Activated CD4-positive, alpha-beta T cell treated with anti-CD3 and anti-CD28 coated beads, Interleukin-10, Interleukin-2, amounts not matched to agents 100 ng/mL and 50 ng/mL, durations not matched to agents 16 hours and 8 hours (primary cell): ENCODE measurements around the gene HOXD8.

Experiments
- DNase-seq: peaks from one replicate; pipeline ENCODE4 v3.0.0-alpha.2; 2020

Gene HOXD8

GRCh38 chr2:176117162-176117822 is 12.2 kb upstream of the HOXD8 start:
- no peak for DNase-seq

GRCh38 chr2:176117823-176118371 is 11.6 kb upstream of the HOXD8 start:
- no peak for DNase-seq

- peak; percentile 37 for DNase-seq
Measured at GRCh38 chr2:176118601-176119339, 10.7 kb upstream of the HOXD8 start.

GRCh38 chr2:176120364-176121189 is 8.9 kb upstream of the HOXD8 start:
- no peak for DNase-seq

- no peak for DNase-seq
Measured at GRCh38 chr2:176121190-176122051, 8.1 kb upstream of the HOXD8 start.

GRCh38 chr2:176122052-176122682 is 7.3 kb upstream of the HOXD8 start:
- no peak for DNase-seq

- no peak for DNase-seq
Measured at GRCh38 chr2:176122683-176123410, 6.7 kb upstream of the HOXD8 start, which contains the start of gene HOXD9. TSS of gene HOXD9 (plus strand) at chr2:176122719. CDS start at chr2:176122769, 50 bp downstream.

GRCh38 chr2:176123411-176124109 is 5.9 kb upstream of the HOXD8 start:
- no peak for DNase-seq

GRCh38 chr2:176124110-176124946 is 5.2 kb upstream of the HOXD8 start:
- DNase-seq: no peak

GRCh38 chr2:176124947-176125771 is 4.3 kb upstream of the HOXD8 start:
- DNase-seq: no peak

GRCh38 chr2:176125772-176126054 is 3.8 kb upstream of the HOXD8 start:
- no peak for DNase-seq

- DNase-seq: peak; percentile 50
Measured at GRCh38 chr2:176126929-176127773, 2.4 kb upstream of the HOXD8 start.

GRCh38 chr2:176127774-176128072 is 1.8 kb upstream of the HOXD8 start:
- DNase-seq: no peak

GRCh38 chr2:176128172-176128981 is 1.1 kb upstream of the HOXD8 start:
- DNase-seq: no peak

- DNase-seq: no peak
Measured at GRCh38 chr2:176129813-176130146, 275 bp downstream of the HOXD8 start.

- DNase-seq: no peak
Measured at GRCh38 chr2:176130147-176130956, 847 bp downstream of the HOXD8 start.
